GM13976 (cell line): ENCODE data around the gene TENM3.

Source experiments
- DNase-seq: peaks from one replicate; pipeline ENCODE4 v3.0.0; 2012; ENCODE audit warnings: low spot score
- CTCF ChIP-seq: IDR thresholded peaks from 2 replicates; pipeline ENCODE4 v1.5.1; 2012; ENCODE audit warnings: borderline replicate concordance, mild to moderate bottlenecking; ENCODE audit not compliant: insufficient read depth; ENCODE audit errors: extremely low read depth, missing control alignments, control extremely low read depth
- in situ Hi-C: fragments of 300-500 bp; cut with MboI; formaldehyde crosslinking; loops from one replicate; pipeline ENCODE4 v1.12.0; 2022; ENCODE audit warnings: low sequenced_read_pairs, mixed read lengths, inconsistent platforms; ENCODE audit not compliant: unreplicated experiment

Gene TENM3

GRCh38 chr4:182488896-182489295, 245.7 kb downstream of the TENM3 start:
- in situ Hi-C loops = loop anchor here (10.0 to 25.0 kb wide), 2 partner anchors 316 to 423 kb away; partner anchors contain the start of gene DCTD
- no peak for TF ChIP-seq CTCF
- DNase-seq = no peak

- in situ Hi-C loops = loop anchor here (10.0 to 25.0 kb wide), 2 partner anchors 315 to 423 kb away; partner anchors contain the start of gene DCTD
- no peak for TF ChIP-seq CTCF
- DNase-seq = no peak
These were observed 246.4 kb downstream of the TENM3 start for GRCh38 chr4:182489607-182490006.

- in situ Hi-C loops = loop anchor here (25.0 kb wide), 1 partner anchor 421 kb away; the partner anchor contains the start of gene DCTD
- no peak for TF ChIP-seq CTCF
- DNase-seq = no peak
These were observed 248.5 kb downstream of the TENM3 start for GRCh38 chr4:182491719-182492118.

- in situ Hi-C loops = loop anchor here (25.0 kb wide), 1 partner anchor 420 kb away; the partner anchor contains the start of gene DCTD
- no peak for DNase-seq
- no peak for TF ChIP-seq CTCF
These were observed 249.2 kb downstream of the TENM3 start for GRCh38 chr4:182492423-182492822.

GRCh38 chr4:182493377-182493776, 250.2 kb downstream of the TENM3 start:
- in situ Hi-C loops = loop anchor here (25.0 kb wide), 1 partner anchor 419 kb away; the partner anchor contains the start of gene DCTD
- no peak for TF ChIP-seq CTCF
- DNase-seq = no peak

- DNase-seq = no peak
- in situ Hi-C loops = loop anchor here (25.0 kb wide), 1 partner anchor 418 kb away; the partner anchor contains the start of gene DCTD
- TF ChIP-seq CTCF = no peak
These were observed 250.9 kb downstream of the TENM3 start for GRCh38 chr4:182494103-182494502.
